Fibroblast of the conjunctiva (primary cell): ENCODE data around the gene DHRS7.

Experiments
- DNase-seq: peaks from one replicate; pipeline ENCODE4 v3.0.0-alpha.2; 2010; ENCODE audit warnings: low read depth

Gene DHRS7, protein sequence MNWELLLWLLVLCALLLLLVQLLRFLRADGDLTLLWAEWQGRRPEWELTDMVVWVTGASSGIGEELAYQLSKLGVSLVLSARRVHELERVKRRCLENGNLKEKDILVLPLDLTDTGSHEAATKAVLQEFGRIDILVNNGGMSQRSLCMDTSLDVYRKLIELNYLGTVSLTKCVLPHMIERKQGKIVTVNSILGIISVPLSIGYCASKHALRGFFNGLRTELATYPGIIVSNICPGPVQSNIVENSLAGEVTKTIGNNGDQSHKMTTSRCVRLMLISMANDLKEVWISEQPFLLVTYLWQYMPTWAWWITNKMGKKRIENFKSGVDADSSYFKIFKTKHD

DNA sequence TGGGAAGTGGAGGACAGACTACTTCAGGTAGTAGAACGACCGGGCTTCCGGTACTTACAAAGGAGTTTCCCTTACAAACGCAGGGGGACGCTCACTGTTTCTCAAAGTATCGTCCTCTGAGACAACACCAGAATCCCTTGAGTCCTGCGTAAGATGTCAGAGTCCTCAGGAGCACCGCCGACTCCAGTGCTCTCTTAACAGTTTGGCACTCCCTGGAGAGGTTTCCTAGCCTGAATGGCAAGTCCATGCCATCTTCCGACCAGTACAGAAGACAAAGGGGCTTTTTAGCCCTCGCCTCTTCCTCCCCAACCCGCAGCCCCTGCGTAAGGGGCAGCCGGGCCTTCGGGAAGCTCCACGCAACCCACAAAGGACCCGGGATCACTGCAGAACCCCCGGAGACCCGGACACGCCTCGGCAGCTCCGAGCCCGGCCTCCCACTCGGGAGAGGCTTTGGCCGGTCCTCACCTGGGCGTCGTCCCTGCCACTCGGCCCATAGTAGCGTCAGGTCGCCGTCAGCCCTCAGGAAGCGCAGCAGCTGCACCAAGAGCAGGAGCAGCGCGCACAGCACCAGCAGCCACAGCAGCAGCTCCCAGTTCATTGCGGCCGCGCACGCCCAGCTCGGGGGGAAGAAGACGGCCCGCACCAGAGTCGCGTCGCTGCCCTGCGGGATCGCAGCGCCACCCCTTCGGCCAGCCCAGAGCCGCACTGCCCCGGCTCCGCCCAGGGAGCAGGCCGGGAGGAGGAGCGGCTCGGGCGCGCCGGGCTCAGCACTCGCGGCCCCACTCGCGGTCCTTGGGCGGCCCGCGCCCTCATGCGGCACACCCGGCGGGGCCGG lies at the start of gene DHRS7:
Gene DHRS7 (minus strand): TSS at position 687 of the 835 bp plus-strand sequence. CDS start 89 bp downstream, at position 598.
- DNase-seq = peak; percentile 51

GRCh38 chr14:60214415-60215126 lies 49.4 kb upstream of the DHRS7 start:
- no peak for DNase-seq

GRCh38 chr14:60214003-60214402 lies 48.8 kb upstream of the DHRS7 start:
- no peak for DNase-seq

- no peak for DNase-seq
These were observed 47.5 kb upstream of the DHRS7 start for GRCh38 chr14:60212503-60213371.

GRCh38 chr14:60211153-60211552 lies 46.0 kb upstream of the DHRS7 start:
- no peak for DNase-seq

GRCh38 chr14:60210703-60211102 lies 45.5 kb upstream of the DHRS7 start:
- no peak for DNase-seq

DNA sequence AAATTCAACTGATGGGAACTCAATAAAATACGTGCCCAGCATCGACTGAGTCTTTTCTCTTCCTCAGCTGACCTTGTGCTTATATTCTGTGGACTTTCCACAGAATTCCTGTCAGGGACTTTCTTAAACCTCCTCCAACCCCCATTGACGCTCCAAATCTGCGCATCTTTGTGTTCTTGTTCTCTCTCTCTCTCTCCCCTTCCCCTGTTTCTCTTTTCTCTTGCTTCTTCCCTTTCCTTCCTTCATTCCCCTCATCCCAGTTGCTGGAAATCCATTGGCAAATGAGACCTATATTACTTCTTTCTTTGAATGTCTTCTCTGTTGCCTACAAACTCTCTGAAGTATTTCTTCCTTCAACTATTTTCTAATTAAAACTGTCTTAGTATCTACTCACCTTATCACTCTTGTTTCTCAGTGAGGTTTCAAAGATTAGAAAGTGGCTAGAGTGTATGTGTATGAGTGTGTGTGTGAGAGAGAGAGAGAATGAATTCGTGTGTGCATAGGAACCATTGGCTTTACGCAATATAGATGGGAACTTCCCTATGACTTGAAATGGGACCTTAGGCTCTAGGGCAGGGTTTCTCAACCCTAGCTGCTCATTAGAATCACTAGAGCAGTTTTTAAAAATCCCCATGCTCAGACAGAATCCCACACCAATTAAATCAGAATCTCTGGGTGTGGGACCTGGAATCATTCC lies 41.8 kb upstream of the DHRS7 start:
- DNase-seq = no peak

DNA sequence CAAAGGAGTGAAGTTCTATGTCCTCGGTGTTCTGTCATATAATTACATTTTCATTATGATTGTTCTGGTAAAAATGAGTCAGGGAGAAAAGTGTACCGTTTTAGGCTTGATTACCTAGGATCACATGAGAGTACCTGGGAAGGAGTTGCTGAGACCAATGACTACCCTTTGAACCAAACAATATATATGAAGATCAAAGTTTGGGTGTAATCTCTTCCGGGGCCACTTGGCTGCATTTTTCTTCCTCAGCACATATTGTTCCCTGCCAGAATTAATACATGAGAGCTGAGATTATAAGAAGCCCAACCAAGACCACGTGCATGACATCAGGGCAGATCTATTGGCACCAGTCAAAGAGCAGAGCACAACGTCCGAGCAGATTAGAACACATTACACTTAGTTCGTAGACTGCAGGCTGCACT lies 41.1 kb upstream of the DHRS7 start:
- no peak for DNase-seq

- no peak for DNase-seq
These were observed 39.9 kb upstream of the DHRS7 start for GRCh38 chr14:60204843-60205774.

DNA sequence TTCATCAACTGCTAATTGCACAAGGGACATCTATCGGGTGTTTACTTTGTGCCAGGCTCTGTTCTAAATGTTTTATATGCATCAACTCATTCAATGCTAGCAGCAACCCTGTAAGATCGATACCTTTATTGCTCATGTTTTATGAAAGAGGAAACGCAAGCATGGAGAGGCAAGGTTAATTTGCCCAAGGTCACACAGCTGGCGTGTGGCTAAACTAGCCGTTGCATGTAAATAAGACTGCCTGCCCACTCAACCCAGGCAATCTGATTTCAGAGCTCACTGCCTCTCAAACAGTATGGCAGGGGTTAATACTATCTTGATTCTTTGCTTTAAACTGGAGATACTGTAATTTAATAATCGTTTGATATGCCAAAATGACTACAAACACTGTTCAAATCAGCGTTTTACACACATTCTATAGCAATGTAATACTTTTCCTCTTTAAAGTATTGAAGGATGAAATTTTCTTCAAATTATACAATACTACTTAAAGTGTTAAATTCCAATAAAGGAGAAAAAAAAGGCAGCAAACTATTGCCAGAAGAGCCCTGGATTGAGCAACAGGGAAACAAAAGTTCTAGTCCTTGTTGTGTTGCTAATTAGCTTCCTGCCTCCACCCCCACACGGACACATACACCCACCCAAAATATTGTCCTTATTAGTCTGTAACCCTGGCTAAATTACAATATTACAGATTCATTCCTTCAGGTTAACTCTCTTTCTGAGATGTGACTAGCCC lies 39.1 kb upstream of the DHRS7 start:
- DNase-seq = no peak

DNA sequence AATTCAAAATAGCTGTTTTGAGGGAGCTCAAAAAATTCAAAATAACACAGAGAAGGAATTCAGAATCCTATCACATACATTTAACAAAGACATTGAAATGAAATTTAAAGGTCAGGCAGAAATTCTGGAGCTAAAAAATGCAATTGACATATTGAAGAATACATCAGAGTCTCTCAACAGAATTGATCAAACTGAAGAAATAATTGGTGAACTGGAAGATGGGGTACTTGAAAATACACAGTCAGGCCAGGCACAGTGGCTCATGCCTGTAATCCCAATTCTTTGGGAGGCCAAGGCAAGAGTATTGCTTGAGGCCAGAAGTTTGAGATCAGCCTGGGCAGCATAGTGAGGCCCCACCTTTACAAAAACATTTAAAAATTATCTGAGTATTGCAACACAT lies 34.1 kb upstream of the DHRS7 start:
- DNase-seq = no peak

DNA sequence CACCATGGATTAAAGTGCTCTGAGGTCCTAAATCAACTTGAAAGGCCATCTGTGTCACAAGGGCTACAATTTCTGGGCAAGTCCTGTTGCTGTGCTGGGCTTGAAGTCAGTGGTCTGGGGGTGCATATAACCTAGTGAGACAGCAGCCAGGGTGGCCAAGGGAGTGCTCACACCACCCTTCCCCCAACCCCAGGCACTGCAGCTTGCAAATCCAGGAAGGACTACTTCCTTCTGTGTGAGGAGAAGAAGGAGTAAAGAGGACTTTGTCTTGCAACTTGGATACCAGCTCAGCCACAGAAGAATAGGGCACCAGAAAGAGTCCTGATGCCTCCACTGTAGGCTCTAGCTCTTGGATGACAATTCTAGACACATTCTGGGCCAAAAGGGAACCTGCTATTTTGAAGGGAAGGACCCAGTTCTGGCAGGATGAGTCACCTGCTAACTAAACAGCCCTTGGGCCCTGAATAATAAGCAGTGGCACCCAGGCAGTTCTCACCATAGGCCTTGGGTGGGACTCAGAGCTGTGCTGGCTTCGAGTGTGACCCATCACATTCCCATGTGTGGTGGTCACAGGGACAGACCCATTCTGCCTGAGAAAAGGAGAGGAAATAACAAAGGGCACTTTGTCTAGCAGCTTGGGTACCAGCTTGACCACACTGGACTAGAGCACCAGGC lies 32.6 kb upstream of the DHRS7 start:
- DNase-seq = no peak

- no peak for DNase-seq
These were observed 31.1 kb upstream of the DHRS7 start for GRCh38 chr14:60196291-60196690.

DNA sequence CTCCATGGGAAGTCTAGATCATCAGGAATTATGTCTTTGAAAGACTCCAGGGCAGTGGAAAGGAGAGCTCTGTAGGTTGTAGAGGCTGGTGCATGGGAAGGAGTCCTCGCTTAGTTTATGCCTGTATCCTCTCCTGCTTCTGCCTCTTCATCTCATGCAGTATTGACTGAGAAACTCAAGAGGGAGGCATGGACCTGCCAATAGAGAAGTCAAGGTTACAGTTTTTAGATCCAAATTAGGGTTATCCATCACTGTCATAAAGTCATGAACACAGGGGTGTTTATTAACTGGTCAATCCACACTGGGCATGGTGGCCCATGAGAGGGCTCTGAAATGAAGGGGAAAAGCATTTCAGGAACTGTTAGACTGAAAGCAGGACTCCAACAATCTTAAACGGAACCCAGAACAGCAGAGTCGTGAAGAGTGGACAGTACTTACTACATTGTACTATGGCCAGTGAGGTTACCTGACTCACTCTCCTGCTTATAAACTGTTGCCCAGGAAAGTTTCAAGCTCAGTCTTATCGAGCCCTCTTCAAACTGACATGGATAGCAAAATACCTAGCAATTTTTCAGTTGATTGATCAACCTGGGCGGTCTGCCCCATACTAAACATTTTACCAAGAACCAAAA lies 30.1 kb upstream of the DHRS7 start:
- no peak for DNase-seq

DNA sequence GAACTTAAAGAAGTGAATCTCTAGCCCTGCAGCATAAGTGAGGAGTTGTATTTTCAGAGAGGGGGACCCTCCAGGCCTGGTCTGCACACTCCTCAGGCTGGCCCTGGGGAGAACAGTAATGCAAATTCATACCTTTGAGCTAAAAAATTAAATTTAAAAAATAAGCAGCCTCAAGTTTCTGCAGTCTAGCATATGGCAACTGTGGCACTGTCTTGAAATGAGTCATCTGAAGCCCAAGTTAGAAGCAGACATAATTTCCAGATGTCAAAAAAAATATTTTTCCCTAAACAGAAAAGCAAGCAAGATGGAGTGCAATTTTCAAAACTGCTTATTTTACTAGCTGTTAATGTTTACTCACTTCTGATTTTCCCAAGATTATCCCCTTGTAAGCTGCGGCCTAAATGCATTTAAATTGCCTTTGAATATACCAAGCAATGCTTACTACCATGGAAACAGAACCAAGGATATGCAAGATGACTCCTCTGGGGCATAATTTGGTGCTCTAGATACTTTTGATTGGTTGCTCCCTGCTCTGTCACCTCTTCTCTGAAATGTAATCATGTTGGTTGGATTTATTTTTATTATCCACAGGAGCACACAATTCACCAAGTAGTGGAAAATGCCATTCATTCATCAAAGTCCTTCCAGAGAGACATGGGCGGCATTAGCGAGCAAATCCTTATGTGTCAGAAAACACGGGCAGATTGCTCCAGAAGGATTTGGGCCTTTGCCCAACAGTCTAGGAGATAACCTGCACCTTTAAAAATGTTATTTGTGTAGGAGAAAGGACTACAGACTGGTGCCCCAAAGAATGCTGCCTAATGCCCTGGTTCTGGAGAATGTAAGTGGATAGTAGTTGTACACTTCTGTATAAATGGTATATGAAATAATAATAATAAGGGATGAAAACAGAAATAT lies 25.0 kb upstream of the DHRS7 start:
- DNase-seq = no peak

GRCh38 chr14:60188696-60189095 lies 23.5 kb upstream of the DHRS7 start:
- DNase-seq = no peak

DNA sequence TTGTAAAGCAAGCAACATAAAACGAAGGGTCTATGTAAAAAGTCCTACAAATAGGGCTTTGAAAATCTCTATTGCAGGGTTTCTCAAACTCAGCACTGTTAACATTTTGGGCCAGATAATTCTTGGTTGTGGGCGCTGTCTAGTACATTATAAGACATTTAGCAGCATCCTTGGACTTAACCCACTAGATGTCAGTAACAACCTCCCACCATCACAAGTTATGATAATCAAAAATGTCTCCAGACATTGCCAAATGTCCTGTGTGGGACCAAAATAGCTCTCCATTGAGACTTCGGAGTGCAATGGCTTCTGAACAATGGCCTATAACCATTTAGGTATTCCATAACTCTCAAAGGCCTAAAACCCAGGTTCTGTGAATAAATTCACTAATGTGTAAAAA lies 22.9 kb upstream of the DHRS7 start:
- DNase-seq = no peak
